DMS 273 (cell line): ENCODE results near the gene CD1E.
"Not testable (repeated sequence)": the region's sequence is repeated elsewhere in the genome, so short reads cannot be mapped to it uniquely, and the experiment has no call there.

ENCODE experiments used
- DNase-seq: peaks from one replicate; lab custom pipeline; 2025; ENCODE audit not compliant: unreplicated experiment; lab: John Stamatoyannopoulos, UW

Gene CD1E

DNA sequence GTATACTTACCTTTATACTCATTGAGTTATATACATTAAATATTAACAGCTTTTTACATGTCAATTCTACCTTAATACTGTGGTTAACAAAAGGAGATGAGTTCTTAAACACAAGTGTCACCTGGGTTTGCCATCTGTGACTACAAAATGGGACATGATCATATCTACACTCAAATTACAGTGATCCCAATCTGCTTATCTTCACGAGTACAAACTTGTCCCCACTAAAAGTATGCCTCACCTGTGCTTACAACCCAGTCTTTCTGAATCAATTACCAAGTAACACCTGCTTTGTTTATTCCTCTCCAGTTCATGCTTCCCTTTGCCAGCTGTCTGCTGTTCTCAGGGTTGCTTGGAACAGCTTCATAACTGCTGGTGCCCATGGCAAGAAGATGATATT lies 8.8 kb downstream of the CD1E start:
- no peak for DNase-seq

DNA sequence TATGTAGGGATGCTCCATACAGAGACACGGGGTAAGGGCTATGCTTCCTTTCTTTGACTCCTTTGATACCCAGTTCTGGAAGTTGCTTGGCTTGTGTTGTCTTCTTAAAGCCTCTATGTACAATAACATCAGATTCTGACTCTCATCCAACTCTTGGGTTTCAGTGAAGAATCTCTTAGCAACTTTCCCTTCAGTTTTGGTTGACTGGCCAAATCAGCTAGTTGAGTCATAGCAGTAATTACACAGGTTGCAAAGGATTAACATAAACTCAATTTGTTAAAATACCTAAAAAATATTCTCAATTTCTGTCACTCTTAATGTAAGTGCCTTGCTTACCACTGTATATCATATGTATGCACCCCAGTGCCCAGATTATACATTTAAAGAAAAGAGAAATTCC lies 9.2 kb downstream of the CD1E start:
- DNase-seq, result no peak

DNA sequence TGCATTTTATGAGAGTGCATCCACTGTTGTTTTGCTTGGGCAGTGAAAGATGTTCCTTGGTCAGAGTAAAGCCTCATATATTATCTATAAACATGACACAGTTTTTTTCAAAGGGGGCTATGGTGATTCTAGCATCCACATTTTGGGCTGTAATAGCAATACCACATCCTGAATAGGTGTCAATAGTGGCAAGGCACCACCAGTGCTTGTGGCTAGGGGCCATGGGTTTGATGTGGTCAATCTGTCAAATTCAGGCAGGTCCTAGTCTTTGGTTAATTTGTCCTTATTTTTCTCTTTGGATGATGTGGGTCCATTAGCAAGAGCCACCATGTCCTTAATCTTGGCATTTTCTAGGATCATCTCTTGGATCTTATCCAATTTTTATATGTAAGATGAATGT lies 13.1 kb downstream of the CD1E start:
- DNase-seq, result no peak

DNA sequence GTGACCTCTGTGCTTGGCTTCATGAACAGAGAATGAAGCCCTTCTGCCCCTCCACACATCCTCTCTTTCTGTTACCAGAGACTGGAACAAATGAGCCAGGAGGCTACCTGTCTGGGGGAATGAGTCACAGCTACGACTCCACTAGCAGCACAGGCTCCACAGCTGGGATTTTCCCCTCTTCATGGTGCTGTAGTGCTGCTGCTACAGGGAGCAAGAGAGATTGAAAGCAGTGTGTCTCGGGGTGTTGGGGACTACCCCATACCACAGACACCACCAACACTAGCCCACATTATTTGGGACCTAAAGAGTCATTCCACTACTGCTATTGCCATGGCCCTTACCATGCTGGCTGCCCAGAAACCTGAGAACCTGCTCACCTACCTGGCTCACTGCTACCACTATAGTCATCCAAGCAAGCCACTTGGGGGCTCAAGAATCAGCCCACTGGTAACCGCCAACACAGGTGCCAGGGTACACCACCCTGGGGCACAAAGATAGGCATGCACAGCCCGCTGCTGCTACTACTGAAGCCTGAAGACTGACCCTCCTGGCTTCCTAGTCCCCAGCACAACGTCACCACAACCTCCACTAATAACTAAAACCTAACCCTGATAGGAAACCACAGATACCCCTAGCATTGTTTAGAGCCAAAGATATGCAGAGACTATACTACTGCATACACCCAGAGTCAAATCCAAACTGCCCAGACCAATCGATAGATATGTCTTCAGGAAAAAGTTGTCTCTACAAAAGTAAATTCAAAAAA lies 17.7 kb downstream of the CD1E start:
- no peak for DNase-seq

DNA sequence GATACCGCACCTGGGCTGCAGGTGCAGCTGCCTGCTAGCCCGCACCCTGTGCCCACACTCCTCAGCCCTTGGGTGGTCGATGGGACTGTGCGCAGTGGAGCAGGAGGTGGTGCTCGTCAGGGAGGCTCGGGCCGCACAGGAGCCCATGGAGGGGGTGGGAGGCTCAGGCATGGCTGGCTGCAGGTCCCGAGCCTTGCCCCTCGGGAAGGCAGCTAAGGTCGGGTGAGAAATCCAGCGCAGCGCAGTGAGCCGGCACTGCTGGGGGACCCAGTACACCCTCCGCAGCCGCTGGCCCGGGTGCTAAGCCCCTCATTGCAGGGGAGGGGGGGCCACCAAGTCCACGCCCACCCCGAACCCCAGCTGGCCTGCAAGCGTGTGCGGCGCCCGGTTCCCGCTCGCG lies 20.4 kb downstream of the CD1E start:
- not testable (repeated sequence) for DNase-seq

DNA sequence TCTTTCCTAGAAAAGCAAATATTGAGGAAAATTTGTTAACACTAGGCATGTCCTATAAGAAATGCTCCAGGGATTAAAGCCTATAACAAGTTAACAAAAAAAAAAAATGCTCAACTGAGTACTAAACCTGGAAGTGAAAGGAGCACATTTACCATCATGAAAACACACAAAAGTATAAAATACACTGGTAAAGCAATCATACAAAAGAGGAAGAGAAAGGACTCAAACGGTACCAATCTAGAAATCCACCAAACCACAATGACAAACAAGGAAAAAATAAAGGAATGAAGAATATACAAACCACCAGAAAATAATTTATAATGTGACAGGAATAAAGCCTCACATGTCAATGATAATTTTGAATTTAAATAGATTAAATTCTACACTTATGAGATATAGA lies 21.2 kb downstream of the CD1E start:
- DNase-seq, result no peak

DNA sequence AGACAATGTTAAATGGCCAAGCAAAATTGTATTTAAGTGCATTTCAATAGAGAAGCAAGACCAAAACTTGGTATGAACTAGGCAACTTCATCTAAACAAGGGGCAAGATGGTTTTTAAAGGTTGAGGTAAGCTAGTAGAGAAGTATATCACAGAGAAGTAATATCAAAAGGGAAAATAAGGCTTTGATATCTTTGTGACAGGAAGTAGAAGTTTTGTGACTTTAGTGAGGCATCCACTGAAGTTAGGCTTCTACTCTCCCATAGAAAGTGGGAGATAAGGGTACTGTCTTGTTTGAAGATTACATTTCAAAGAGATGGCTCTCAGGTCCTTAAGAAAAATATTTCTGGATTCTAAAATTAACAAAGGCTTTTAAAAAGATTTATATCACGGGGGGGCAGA lies 36.6 kb downstream of the CD1E start:
- DNase-seq, result no peak

DNA sequence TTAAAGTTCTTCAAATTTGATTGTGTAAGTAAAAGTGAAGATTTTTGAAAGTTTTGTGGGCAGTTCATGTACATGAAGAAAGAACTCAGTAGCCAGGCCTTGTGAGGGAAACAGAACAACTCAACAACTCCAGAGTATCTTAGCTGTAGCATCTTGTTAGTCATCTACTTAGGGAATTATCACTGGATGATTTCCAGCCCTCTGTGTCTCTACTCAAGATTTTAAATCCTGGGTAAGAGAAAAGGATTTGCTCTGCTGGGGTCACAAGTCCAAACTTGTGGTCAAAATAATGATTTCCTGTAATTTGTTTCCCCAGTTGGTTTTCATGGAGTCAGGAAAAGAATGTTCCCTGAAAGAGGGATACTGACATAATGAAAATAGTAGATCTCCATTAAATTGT lies 37.4 kb downstream of the CD1E start:
- no peak for DNase-seq

DNA sequence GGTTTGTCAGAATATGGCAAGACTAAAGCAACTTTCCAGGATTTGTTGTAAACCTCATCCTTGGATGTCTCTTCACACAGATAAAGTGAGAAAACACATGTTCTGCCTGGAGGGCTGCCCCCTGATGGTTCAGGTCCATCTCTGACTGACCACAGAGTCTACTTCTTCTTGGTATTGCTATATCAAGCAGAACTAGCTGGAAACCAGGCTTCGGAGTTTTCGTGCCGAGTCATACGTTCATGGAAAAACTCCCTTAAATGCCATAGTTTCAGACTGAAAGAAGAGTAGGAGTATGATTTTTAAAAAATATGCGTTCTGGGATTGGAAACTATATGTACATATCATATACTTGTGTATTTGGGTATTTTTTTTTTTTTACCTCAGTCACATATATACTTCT lies 39.8 kb downstream of the CD1E start:
- no peak for DNase-seq

DNA sequence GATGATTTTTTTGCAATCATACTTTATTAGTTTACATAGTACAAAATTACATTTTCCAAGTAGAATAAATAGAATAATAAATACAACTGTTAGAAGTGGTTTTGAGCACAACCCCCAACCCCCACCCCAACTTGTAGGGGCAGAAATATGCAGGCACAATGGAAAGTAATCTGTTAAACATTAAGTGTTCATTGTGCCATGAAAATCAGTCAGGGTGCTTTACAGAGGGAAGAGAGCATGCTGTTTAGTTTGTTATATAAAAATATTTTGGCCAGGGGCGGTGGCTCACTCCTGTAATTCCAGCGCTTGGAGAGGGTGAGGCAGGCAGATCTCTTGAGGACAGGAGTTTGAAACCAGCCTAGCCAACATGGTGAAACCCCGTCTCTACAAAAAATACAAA lies 43.0 kb downstream of the CD1E start:
- DNase-seq, result no peak

DNA sequence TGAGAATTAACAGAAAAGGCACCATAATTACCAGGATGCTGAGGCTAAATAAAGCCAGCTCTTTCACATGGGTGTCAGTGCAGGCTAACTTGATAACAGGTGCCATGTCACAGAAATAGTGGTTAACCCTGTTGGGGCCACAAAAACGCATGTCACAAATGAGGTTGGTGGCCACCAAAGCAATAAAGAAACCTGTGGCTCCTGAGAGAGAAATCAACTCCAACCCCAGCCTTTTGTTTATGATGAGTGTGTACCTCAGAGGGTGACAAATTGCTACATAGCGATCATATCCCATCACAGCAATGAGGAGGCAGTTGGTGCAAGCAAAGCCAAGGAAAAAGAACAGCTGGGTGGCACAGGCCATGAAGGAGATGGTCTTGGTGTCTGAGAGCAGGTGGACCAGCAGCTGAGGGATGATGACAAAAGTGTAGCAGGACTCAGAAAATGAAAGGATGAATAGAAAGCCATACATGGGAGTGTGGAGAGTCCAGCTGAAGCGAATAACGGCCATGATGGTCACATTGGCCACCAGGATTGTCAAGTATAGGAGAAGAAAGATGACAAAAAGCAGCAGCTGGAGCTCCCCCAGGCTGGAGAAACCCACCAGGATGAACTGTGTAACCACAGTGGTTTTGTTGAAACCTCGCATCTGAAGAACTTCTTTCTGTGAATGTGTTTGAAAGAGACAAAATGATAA lies 45.3 kb downstream of the CD1E start, which contains the start of gene OR10T2:
TSS of gene OR10T2 (minus strand) at position 649 of the 697 bp plus-strand sequence. CDS start at position 649, 0 bp downstream.
- no peak for DNase-seq

DNA sequence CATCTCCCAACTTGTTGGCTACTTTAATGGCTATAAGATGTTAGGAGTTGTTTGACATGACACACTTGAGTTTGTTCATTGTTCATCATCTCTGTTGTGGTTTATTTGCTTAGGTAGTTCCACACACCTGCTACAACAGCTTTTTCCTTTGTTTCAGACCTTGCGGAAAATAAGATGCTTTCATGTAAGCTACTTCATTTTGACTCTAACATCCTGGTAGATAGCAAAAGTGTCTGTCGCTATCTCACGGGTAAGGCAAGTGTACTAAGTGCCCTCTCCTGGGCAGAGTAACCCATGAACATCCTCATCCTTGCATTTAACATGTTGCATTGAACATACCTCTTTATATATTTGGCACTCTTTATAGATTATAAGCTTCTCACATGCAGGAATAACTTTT lies 47.2 kb downstream of the CD1E start:
- DNase-seq, result no peak

DNA sequence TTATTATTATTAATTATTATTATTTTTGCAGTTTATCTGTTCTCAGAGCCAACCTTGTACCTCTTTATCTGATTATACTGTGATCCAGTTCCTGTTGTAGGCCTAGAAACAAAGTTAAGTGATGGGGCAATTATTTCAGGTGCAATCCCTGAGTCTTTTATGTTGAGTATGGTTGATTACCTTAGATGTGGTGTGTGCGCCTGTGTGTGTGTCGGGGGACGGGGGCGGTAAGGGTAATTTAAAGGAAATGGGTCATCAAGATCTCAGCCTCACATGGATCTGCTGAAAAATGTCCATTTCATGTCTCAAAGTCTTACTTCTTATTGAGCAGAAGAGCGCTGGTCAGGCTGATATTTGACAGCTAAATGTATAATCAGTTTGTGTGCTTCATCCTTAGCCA lies 53.4 kb downstream of the CD1E start:
- no peak for DNase-seq
